ENCODE data around the gene LRP1B.

The LRP1B gene

DNA sequence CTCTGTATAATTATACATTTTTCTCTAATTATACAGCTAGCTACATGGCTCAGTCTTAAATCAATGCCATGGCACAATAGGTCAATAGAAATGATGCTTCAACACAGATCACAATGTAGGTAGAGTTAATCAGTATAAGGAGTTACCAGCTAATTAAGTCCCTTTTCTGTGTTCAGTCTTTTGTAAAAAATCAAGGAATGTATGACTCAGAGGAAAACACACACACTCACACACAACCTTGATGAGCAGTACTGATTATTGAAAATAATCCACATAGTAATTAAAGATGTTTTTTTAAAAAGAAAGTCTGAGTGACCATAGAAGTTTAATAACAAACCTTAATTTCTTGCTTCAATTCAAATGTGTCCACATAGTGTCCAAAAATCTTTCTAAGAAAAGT is 691.3 kb downstream of the LRP1B start:
- Histone ChIP-seq H3K27me3 (ENCODE audit: control insufficient read depth in 1 of 2, insufficient read depth in 2 of 2, low read length in 2 of 2) (no peaks in the 10 kb centered on the region), H3K9me3 (ENCODE audit: control insufficient read depth in 1 of 2, low read length in 2 of 2) (no peaks in the 10 kb centered on the region), H3K9ac (ENCODE audit: low read depth in 1 of 2, low read length in 2 of 2) (no peak overlapping the region), H3K36me3 (ENCODE audit: control insufficient read depth in 1 of 2, insufficient read depth in 2 of 2, low read length in 2 of 2) (no peaks in the 10 kb centered on the region), H3K27ac (ENCODE audit: low read depth, low read length) (no peak overlapping the region), H3K4me1 (ENCODE audit: control insufficient read depth in 1 of 2, insufficient read depth in 2 of 2, low read length in 2 of 2) (no peaks in the 10 kb centered on the region), H3K4me3 (ENCODE audit: low read depth in 1 of 2, low read length in 2 of 2) (no peak overlapping the region)

GRCh38 chr2:141438536-141438935 is 692.3 kb downstream of the LRP1B start:
- Histone ChIP-seq H3K4me1 (ENCODE audit: control insufficient read depth in 1 of 2, insufficient read depth in 2 of 2, low read length in 2 of 2) (no peaks in the 10 kb centered on the region), H3K9me3 (ENCODE audit: control insufficient read depth in 1 of 2, low read length in 2 of 2) (no peaks in the 10 kb centered on the region), H3K36me3 (ENCODE audit: control insufficient read depth in 1 of 2, insufficient read depth in 2 of 2, low read length in 2 of 2) (no peaks in the 10 kb centered on the region), H3K27me3 (ENCODE audit: control insufficient read depth in 1 of 2, insufficient read depth in 2 of 2, low read length in 2 of 2) (no peaks in the 10 kb centered on the region), H3K9ac (ENCODE audit: low read depth in 1 of 2, low read length in 2 of 2) (no peak overlapping the region), H3K27ac (ENCODE audit: low read depth, low read length) (no peak overlapping the region), H3K4me3 (ENCODE audit: low read depth in 1 of 2, low read length in 2 of 2) (no peak overlapping the region)

DNA sequence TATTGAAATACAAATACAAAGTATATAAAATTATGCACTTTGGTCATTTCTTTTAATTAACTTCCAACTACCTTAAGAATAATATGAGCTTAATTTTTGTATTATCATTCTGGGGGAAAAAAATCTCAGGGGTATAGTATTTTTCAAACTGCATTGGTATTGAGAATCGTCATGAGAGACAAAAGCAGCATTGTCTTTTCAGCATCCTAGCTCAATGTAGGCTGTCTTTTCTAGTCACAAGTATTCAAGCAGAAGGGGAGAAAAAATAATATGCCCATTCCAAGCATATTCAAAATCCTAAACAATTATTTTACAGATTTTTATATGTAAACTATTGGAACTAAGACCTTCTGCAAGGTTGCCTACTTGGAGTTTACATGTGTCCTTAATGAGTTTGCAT is 693.3 kb downstream of the LRP1B start:
- Histone ChIP-seq H3K9me3 (ENCODE audit: control insufficient read depth in 1 of 2, low read length in 2 of 2) (no peaks in the 10 kb centered on the region), H3K27ac (ENCODE audit: low read depth, low read length) (no peak overlapping the region), H3K4me3 (ENCODE audit: low read depth in 1 of 2, low read length in 2 of 2) (no peak overlapping the region), H3K27me3 (ENCODE audit: control insufficient read depth in 1 of 2, insufficient read depth in 2 of 2, low read length in 2 of 2) (no peaks in the 10 kb centered on the region), H3K9ac (ENCODE audit: low read depth in 1 of 2, low read length in 2 of 2) (no peak overlapping the region), H3K4me1 (ENCODE audit: control insufficient read depth in 1 of 2, insufficient read depth in 2 of 2, low read length in 2 of 2) (no peaks in the 10 kb centered on the region), H3K36me3 (ENCODE audit: control insufficient read depth in 1 of 2, insufficient read depth in 2 of 2, low read length in 2 of 2) (no peaks in the 10 kb centered on the region)

DNA sequence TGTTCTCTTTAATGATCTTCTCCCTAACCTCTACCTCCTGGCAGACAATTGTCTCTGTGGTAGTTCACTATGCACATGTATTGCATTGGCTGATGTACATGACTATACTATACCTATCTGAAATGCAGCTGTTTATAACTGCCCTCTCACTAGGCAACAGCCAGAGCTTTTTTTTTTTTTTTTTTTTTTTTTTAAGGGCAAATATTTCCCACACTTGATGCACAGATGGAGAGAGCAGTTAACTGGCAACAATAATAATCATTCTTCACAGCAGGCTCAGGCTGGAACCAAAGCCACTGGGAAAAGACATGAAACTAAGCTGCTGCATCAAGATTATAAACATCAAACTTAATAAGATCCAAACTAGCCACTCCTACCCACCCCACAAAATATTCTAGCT is 707.7 kb downstream of the LRP1B start:
- Histone ChIP-seq H3K4me3 (ENCODE audit: low read depth in 1 of 2, low read length in 2 of 2) (no peak overlapping the region), H3K27me3 (ENCODE audit: control insufficient read depth in 1 of 2, insufficient read depth in 2 of 2, low read length in 2 of 2) (no peaks in the 10 kb centered on the region), H3K36me3 (ENCODE audit: control insufficient read depth in 1 of 2, insufficient read depth in 2 of 2, low read length in 2 of 2) (no peaks in the 10 kb centered on the region), H3K9me3 (ENCODE audit: control insufficient read depth in 1 of 2, low read length in 2 of 2) (no peaks in the 10 kb centered on the region), H3K27ac (ENCODE audit: low read depth, low read length) (no peak overlapping the region), H3K4me1 (ENCODE audit: control insufficient read depth in 1 of 2, insufficient read depth in 2 of 2, low read length in 2 of 2) (no peaks in the 10 kb centered on the region), H3K9ac (ENCODE audit: low read depth in 1 of 2, low read length in 2 of 2) (no peak overlapping the region)

GRCh38 chr2:141417246-141417797 is 713.5 kb downstream of the LRP1B start:
- H3K9ac ChIP-seq (ENCODE audit: low read depth in 1 of 2, low read length in 2 of 2), result no peak overlapping the region
- H3K4me1 ChIP-seq (ENCODE audit: control insufficient read depth in 1 of 2, insufficient read depth in 2 of 2, low read length in 2 of 2), result no peaks in the 10 kb centered on the region
- H3K9me3 ChIP-seq (ENCODE audit: control insufficient read depth in 1 of 2, low read length in 2 of 2), result no peaks in the 10 kb centered on the region
- H3K4me3 ChIP-seq (ENCODE audit: low read depth in 1 of 2, low read length in 2 of 2), result no peak overlapping the region
- no peaks in the 10 kb centered on the region for H3K27me3 ChIP-seq (ENCODE audit: control insufficient read depth in 1 of 2, insufficient read depth in 2 of 2, low read length in 2 of 2)
- H3K27ac ChIP-seq (ENCODE audit: low read depth, low read length), result no peak overlapping the region
- no peaks in the 10 kb centered on the region for H3K36me3 ChIP-seq (ENCODE audit: control insufficient read depth in 1 of 2, insufficient read depth in 2 of 2, low read length in 2 of 2)

GRCh38 chr2:141411419-141411818 is 719.4 kb downstream of the LRP1B start:
- Histone ChIP-seq H3K9ac (ENCODE audit: low read depth in 1 of 2, low read length in 2 of 2) (no peak overlapping the region), H3K27ac (ENCODE audit: low read depth, low read length) (no peak overlapping the region), H3K27me3 (ENCODE audit: control insufficient read depth in 1 of 2, insufficient read depth in 2 of 2, low read length in 2 of 2) (no peaks in the 10 kb centered on the region), H3K36me3 (ENCODE audit: control insufficient read depth in 1 of 2, insufficient read depth in 2 of 2, low read length in 2 of 2) (no peaks in the 10 kb centered on the region), H3K4me3 (ENCODE audit: low read depth in 1 of 2, low read length in 2 of 2) (no peak overlapping the region), H3K9me3 (ENCODE audit: control insufficient read depth in 1 of 2, low read length in 2 of 2) (no peaks in the 10 kb centered on the region), H3K4me1 (ENCODE audit: control insufficient read depth in 1 of 2, insufficient read depth in 2 of 2, low read length in 2 of 2) (no peaks in the 10 kb centered on the region)

GRCh38 chr2:141399270-141399669 is 731.5 kb downstream of the LRP1B start:
- no peaks in the 10 kb centered on the region for H3K36me3 ChIP-seq (ENCODE audit: control insufficient read depth in 1 of 2, insufficient read depth in 2 of 2, low read length in 2 of 2)
- no peaks in the 10 kb centered on the region for H3K9me3 ChIP-seq (ENCODE audit: control insufficient read depth in 1 of 2, low read length in 2 of 2)
- no peak overlapping the region for H3K27ac ChIP-seq (ENCODE audit: low read depth, low read length)
- no peak overlapping the region for H3K4me3 ChIP-seq (ENCODE audit: low read depth in 1 of 2, low read length in 2 of 2)
- no peak overlapping the region for H3K9ac ChIP-seq (ENCODE audit: low read depth in 1 of 2, low read length in 2 of 2)
- no peaks in the 10 kb centered on the region for H3K4me1 ChIP-seq (ENCODE audit: control insufficient read depth in 1 of 2, insufficient read depth in 2 of 2, low read length in 2 of 2)
- no peaks in the 10 kb centered on the region for H3K27me3 ChIP-seq (ENCODE audit: control insufficient read depth in 1 of 2, insufficient read depth in 2 of 2, low read length in 2 of 2)

- Histone ChIP-seq H3K9ac (ENCODE audit: low read depth in 1 of 2, low read length in 2 of 2) (no peak overlapping the region), H3K27ac (ENCODE audit: low read depth, low read length) (no peak overlapping the region), H3K9me3 (ENCODE audit: control insufficient read depth in 1 of 2, low read length in 2 of 2) (no peaks in the 10 kb centered on the region), H3K4me3 (ENCODE audit: low read depth in 1 of 2, low read length in 2 of 2) (no peak overlapping the region), H3K27me3 (ENCODE audit: control insufficient read depth in 1 of 2, insufficient read depth in 2 of 2, low read length in 2 of 2) (no peaks in the 10 kb centered on the region), H3K36me3 (ENCODE audit: control insufficient read depth in 1 of 2, insufficient read depth in 2 of 2, low read length in 2 of 2) (no peaks in the 10 kb centered on the region), H3K4me1 (ENCODE audit: control insufficient read depth in 1 of 2, insufficient read depth in 2 of 2, low read length in 2 of 2) (no peaks in the 10 kb centered on the region)
Measured at GRCh38 chr2:141393214-141393545, 737.6 kb downstream of the LRP1B start.

DNA sequence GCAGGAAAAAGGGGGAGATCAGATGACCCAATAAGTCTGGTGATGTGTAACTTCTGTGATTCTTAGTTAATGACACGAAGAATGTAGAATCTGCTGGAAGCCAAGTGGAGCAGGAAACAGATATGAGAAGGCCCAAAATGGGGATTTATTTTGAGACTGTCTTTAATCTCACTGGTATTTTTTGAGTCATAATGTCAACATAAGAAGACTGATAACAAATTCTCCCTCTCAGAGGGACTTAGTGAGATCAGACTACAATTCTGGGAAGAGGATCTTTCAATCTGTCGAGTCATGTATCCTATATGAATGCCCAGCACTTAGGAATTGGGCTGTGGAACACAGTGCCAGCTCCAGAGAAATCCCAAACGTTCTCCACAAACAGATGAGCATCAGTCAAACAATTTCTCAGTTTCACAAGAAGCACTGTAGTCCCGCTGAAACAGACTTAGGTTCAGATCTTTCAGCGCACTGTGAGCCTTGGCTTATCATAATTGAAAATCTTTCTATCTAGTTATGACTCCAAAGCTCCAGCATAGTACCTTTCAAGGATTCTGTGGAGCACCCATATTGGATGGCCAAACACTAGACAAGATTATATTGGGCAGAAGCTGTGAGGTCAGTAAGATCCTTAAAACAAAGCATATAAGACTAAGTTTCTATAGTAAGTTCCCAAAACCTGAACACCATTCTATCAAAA is 738.2 kb downstream of the LRP1B start:
- H3K27ac ChIP-seq (ENCODE audit: low read depth, low read length), result no peak overlapping the region
- H3K4me1 ChIP-seq (ENCODE audit: control insufficient read depth in 1 of 2, insufficient read depth in 2 of 2, low read length in 2 of 2), result no peaks in the 10 kb centered on the region
- no peaks in the 10 kb centered on the region for H3K36me3 ChIP-seq (ENCODE audit: control insufficient read depth in 1 of 2, insufficient read depth in 2 of 2, low read length in 2 of 2)
- no peaks in the 10 kb centered on the region for H3K9me3 ChIP-seq (ENCODE audit: control insufficient read depth in 1 of 2, low read length in 2 of 2)
- H3K4me3 ChIP-seq (ENCODE audit: low read depth in 1 of 2, low read length in 2 of 2), result no peak overlapping the region
- H3K27me3 ChIP-seq (ENCODE audit: control insufficient read depth in 1 of 2, insufficient read depth in 2 of 2, low read length in 2 of 2), result no peaks in the 10 kb centered on the region
- H3K9ac ChIP-seq (ENCODE audit: low read depth in 1 of 2, low read length in 2 of 2), result no peak overlapping the region

GRCh38 chr2:141386168-141386567 is 744.6 kb downstream of the LRP1B start:
- no peaks in the 10 kb centered on the region for H3K4me1 ChIP-seq (ENCODE audit: control insufficient read depth in 1 of 2, insufficient read depth in 2 of 2, low read length in 2 of 2)
- no peak overlapping the region for H3K4me3 ChIP-seq (ENCODE audit: low read depth in 1 of 2, low read length in 2 of 2)
- H3K27me3 ChIP-seq (ENCODE audit: control insufficient read depth in 1 of 2, insufficient read depth in 2 of 2, low read length in 2 of 2), result no peaks in the 10 kb centered on the region
- no peak overlapping the region for H3K9ac ChIP-seq (ENCODE audit: low read depth in 1 of 2, low read length in 2 of 2)
- no peak overlapping the region for H3K27ac ChIP-seq (ENCODE audit: low read depth, low read length)
- no peaks in the 10 kb centered on the region for H3K9me3 ChIP-seq (ENCODE audit: control insufficient read depth in 1 of 2, low read length in 2 of 2)
- H3K36me3 ChIP-seq (ENCODE audit: control insufficient read depth in 1 of 2, insufficient read depth in 2 of 2, low read length in 2 of 2), result no peaks in the 10 kb centered on the region

Data from duodenal mucosa (tissue), 2 donors.